ENCODE measurements around the gene TUBA4A. TPM values are rescaled to one million over a fixed set of nuclear protein-coding genes. Genes with fewer than 3 reads are reported as not detected.

TUBA4A gene
- total and polyA plus RNA-seq, 2 of the 8 experiments (the other 6 are each of a cell fraction or from before 2014, with no cell fraction given), result 67.3 to 172 TPM

GRCh38 chr2:219270055-219270372 lies 16.3 kb upstream of the TUBA4A start:
- H4K91ac ChIP-seq (replicated peaks; ENCODE audit: insufficient read length, low read length), result no peak overlapping the region
- no peak for FAIRE-seq
- no peak overlapping the region for H2BK15ac ChIP-seq (ENCODE audit: low read length)
- peaks cover 0 to 3% (median 0%) of the 10 kb centered on the region in 4 experiments; a peak in 2 of 7 replicates for H3K27me3 ChIP-seq (replicated peaks in 1 of 4; ENCODE audit: control insufficient read depth in 3 of 4, extremely low read depth in 1 of 4, insufficient read depth in 3 of 4, low read length in 3 of 4)
- no peaks in the 10 kb centered on the region for H4K20me1 ChIP-seq (replicated peaks in 1 of 2; ENCODE audit: control insufficient read depth in 1 of 2, insufficient read depth in 2 of 2, low read length in 2 of 2)
- no peak overlapping the region; a peak in 1 of 8 replicates for H3K4me3 ChIP-seq (ENCODE audit: extremely low read depth in 1 of 4, insufficient read depth in 2 of 4, low read depth in 3 of 4, low read length in 4 of 4)
- no peak overlapping the region for H3K4ac ChIP-seq (replicated peaks; ENCODE audit: insufficient read length, low read depth, low read length)
- no peak overlapping the region for H3K9ac ChIP-seq (replicated peaks in 1 of 4; ENCODE audit: extremely low read depth in 1 of 4, low read depth in 3 of 4, low read length in 3 of 4)
- H3K9me3 ChIP-seq (ENCODE audit: insufficient read depth in 2 of 2, low read depth in 1 of 2, low read length in 1 of 2), result no peaks in the 10 kb centered on the region
- POLR2A ChIA-PET (ENCODE audit: partially characterized antibody), result interaction anchor here (0.8 to 1.0 kb wide), 2 partner anchors 12 to 18 kb away, joined by 3 read pairs; no protein-coding TSS in a partner anchor
- 86% methylated on average over 5 of the region's 5 CpGs; no CpG with 5 or more reads in 1 of the 2 experiments for WGBS, 2 experiments (ENCODE audit: extremely low coverage in 1 of 2, insufficient coverage in 1 of 2, insufficient read length in 1 of 2, insufficient replicate concordance in 2 of 2, low coverage in 1 of 2, low lambda C conversion rate in 2 of 2, missing lambda C conversion rate in 1 of 2)
- no peak overlapping the region for H2BK120ac ChIP-seq (replicated peaks; ENCODE audit: low read depth, low read length)
- H3K56ac ChIP-seq (replicated peaks; ENCODE audit: insufficient read length, low read depth, low read length), result no peak overlapping the region
- H3K14ac ChIP-seq (ENCODE audit: insufficient read length), result no peak overlapping the region
- no peaks in the 10 kb centered on the region for H3K79me1 ChIP-seq (ENCODE audit: low read depth, low read length)
- H3K4me1 ChIP-seq (replicated peaks in 1 of 4; ENCODE audit: control insufficient read depth in 3 of 4, insufficient read depth in 4 of 4, low read length in 3 of 4), result peaks cover 0 to 3% (median 0%) of the 10 kb centered on the region in 4 experiments; a peak in 2 of 7 replicates
- no peak overlapping the region for H4K8ac ChIP-seq (ENCODE audit: extremely low read depth, insufficient read depth, low read length)
- no peak overlapping the region for H2AFZ ChIP-seq (ENCODE audit: low read length)
- no peak overlapping the region for H2BK5ac ChIP-seq (ENCODE audit: low read depth, low read length)
- no peak overlapping the region for H2BK20ac ChIP-seq (ENCODE audit: low read length)
- H3K23ac ChIP-seq (ENCODE audit: insufficient read length), result no peak overlapping the region
- no peak overlapping the region for H3K27ac ChIP-seq (ENCODE audit: low read depth, low read length)
- H3K4me2 ChIP-seq (ENCODE audit: insufficient read depth in 1 of 2, low read depth in 2 of 2, low read length in 2 of 2), result no peak overlapping the region
- no peak overlapping the region for H2BK12ac ChIP-seq (ENCODE audit: low read depth, low read length)
- no peak overlapping the region for H4K5ac ChIP-seq (ENCODE audit: insufficient read length, low read depth, low read length)
- no peak for TF ChIP-seq ATF2 (IDR thresholded peaks at IDR 0.05; ENCODE audit: low read length)
- TF ChIP-seq CEBPB (IDR thresholded peaks at IDR 0.05; ENCODE audit: low read depth, low read length), result no peak
- TF ChIP-seq RFX5 (IDR thresholded peaks at IDR 0.05; ENCODE audit: borderline replicate concordance, low read depth, low read length), result no peak
- no peak for TF ChIP-seq TBP (IDR thresholded peaks at IDR 0.05; ENCODE audit: low read depth, low read length)
- no peak for TF ChIP-seq E2F6 (IDR thresholded peaks at IDR 0.05)
- TF ChIP-seq EP300 (IDR thresholded peaks at IDR 0.05; ENCODE audit: borderline replicate concordance in 1 of 2, low read depth in 2 of 2, low read length in 2 of 2), result no peak
- H3K23me2 ChIP-seq (ENCODE audit: low read depth, low read length), result no peaks in the 10 kb centered on the region
- no peak overlapping the region for H3K18ac ChIP-seq (ENCODE audit: extremely low read depth, low read length)
- CTCF ChIA-PET (ENCODE audit: partially characterized antibody), result interaction anchor here (0.9 to 1.8 kb wide), 5 partner anchors 13 to 243 kb away, joined by 3 to 8 read pairs (median 4); no protein-coding TSS in a partner anchor
- no peak for DNase-seq (ENCODE audit: low read depth in 1 of 2, low spot score in 2 of 2)
- H3K36me3 ChIP-seq (ENCODE audit: control insufficient read depth in 2 of 4, insufficient read depth in 4 of 4, low read length in 3 of 4), result no peaks in the 10 kb centered on the region
- H2AK5ac ChIP-seq (ENCODE audit: low read depth, low read length), result no peak overlapping the region; the same call in 1 of the 2 replicates
- H3K79me2 ChIP-seq (ENCODE audit: control insufficient read depth in 1 of 2, insufficient read depth in 2 of 2, low read length in 2 of 2), result no peaks in the 10 kb centered on the region

All from H1 (cell line).